ENCODE data around the gene PPM1F.

- TF ChIP-seq, protein P1, sequence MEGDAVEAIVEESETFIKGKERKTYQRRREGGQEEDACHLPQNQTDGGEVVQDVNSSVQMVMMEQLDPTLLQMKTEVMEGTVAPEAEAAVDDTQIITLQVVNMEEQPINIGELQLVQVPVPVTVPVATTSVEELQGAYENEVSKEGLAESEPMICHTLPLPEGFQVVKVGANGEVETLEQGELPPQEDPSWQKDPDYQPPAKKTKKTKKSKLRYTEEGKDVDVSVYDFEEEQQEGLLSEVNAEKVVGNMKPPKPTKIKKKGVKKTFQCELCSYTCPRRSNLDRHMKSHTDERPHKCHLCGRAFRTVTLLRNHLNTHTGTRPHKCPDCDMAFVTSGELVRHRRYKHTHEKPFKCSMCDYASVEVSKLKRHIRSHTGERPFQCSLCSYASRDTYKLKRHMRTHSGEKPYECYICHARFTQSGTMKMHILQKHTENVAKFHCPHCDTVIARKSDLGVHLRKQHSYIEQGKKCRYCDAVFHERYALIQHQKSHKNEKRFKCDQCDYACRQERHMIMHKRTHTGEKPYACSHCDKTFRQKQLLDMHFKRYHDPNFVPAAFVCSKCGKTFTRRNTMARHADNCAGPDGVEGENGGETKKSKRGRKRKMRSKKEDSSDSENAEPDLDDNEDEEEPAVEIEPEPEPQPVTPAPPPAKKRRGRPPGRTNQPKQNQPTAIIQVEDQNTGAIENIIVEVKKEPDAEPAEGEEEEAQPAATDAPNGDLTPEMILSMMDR (IDR thresholded peaks at IDR 0.05; ENCODE audit: low read depth, low read length, missing input control), result no peak
- TF ChIP-seq GABPA (IDR thresholded peaks at IDR 0.05 in 1 of 2, conservative IDR thresholded peaks at IDR 0.05 in 1 of 2) (no peak), MAX (IDR thresholded peaks at IDR 0.05) (no peak), YY1 (IDR thresholded peaks at IDR 0.05) (no peak), EGR1 (IDR thresholded peaks at IDR 0.05; ENCODE audit: low read depth in 2 of 2) (no peak), JUND (IDR thresholded peaks at IDR 0.05) (no peak), ZBTB33 (IDR thresholded peaks at IDR 0.05) (no peak), RAD21 (IDR thresholded peaks at IDR 0.05) (no peak), RXRA (IDR thresholded peaks at IDR 0.05) (no peak), HNF4A (conservative IDR thresholded peaks at IDR 0.05) (no peak)
- TF ChIP-seq, protein P2, sequence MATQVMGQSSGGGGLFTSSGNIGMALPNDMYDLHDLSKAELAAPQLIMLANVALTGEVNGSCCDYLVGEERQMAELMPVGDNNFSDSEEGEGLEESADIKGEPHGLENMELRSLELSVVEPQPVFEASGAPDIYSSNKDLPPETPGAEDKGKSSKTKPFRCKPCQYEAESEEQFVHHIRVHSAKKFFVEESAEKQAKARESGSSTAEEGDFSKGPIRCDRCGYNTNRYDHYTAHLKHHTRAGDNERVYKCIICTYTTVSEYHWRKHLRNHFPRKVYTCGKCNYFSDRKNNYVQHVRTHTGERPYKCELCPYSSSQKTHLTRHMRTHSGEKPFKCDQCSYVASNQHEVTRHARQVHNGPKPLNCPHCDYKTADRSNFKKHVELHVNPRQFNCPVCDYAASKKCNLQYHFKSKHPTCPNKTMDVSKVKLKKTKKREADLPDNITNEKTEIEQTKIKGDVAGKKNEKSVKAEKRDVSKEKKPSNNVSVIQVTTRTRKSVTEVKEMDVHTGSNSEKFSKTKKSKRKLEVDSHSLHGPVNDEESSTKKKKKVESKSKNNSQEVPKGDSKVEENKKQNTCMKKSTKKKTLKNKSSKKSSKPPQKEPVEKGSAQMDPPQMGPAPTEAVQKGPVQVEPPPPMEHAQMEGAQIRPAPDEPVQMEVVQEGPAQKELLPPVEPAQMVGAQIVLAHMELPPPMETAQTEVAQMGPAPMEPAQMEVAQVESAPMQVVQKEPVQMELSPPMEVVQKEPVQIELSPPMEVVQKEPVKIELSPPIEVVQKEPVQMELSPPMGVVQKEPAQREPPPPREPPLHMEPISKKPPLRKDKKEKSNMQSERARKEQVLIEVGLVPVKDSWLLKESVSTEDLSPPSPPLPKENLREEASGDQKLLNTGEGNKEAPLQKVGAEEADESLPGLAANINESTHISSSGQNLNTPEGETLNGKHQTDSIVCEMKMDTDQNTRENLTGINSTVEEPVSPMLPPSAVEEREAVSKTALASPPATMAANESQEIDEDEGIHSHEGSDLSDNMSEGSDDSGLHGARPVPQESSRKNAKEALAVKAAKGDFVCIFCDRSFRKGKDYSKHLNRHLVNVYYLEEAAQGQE (IDR thresholded peaks at IDR 0.05), result no peak
Measured at GRCh38 chr22:22001664-22002525, 49.2 kb upstream of the PPM1F start.

Data from liver (tissue), 3 donors.